ENCODE results near the gene GPRC5B. TPM values are rescaled to one million over a fixed set of nuclear protein-coding genes. Genes with fewer than 3 reads are reported as not detected.

The GPRC5B gene
- total RNA-seq, 1 experiment from 2014 or later = 0.36 TPM

DNA sequence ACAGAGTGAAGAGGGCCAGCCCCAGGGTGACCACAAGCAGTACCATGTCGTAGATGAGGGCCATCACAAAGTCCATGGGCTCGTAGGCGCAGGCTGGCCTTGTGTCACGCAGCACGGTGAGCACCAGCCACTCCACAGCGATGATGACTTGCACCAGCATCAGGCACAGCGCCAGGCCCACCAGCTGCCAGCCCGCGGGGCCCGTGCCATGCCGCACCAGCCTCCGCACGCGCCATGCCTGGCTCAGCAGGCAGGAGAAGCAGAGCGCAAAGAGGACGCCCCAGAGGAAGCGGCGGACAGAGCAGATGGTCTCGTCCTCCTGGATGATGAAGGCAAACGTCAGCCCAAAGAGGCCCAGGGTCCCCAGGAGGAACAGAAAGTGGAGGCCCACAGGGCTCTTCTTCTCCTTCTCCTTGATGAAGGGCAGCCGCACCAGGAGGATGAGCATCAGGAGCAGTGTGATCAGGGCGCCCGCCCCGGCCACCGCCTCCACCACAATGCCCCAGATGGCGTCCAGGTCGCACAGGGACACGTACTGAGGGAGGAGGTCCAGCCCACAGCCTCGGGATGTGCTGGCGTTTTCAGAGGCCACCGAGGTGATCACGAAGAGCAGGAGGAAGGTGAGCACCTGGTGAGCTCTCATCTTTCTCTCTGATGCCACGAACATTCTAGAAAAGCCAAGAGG, 12.3 kb downstream of the GPRC5B start:
- no peak for DNase-seq (ENCODE audit: low spot score)

DNA sequence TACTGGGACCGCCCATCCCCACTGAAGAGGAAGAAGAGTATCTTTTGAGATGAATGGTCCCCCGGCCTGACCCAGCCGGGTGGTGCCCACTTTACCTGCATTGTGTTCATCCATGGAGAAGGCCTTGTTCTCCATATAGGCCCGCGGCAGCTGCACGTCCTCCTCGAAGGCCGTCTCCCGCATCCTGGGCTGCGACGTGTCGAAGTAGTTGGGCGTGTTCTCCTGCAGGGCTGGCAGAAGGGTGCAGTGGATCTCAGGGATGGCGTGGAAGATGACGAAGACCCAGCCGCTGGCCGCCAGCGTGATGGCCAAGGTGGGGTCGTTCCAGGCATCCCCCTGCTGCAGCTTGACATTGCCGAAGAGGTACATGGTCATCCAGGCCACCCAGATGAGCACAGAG, 12.9 kb downstream of the GPRC5B start:
- DNase-seq (ENCODE audit: low spot score) = no peak

DNA sequence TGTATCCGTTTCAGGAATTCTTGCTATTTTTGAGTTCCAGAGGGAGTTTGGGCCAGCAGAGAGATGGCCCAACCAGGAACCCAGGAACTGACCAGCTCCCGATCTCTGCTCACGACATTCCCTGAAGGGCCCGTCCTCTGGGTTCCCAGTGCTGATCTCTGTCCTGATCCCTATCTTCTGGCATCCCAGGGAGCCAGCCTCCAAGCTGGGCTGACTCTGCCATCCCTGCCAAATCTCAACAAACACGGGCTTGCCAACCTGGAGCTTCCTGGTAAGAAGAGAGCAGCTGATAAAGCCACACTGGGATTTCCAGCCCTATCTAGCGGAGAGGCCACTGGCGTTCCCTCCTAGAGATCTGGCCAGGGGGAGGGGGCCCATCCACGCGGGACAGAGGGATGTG, 16.2 kb downstream of the GPRC5B start:
- no peak for DNase-seq (ENCODE audit: low spot score)

DNA sequence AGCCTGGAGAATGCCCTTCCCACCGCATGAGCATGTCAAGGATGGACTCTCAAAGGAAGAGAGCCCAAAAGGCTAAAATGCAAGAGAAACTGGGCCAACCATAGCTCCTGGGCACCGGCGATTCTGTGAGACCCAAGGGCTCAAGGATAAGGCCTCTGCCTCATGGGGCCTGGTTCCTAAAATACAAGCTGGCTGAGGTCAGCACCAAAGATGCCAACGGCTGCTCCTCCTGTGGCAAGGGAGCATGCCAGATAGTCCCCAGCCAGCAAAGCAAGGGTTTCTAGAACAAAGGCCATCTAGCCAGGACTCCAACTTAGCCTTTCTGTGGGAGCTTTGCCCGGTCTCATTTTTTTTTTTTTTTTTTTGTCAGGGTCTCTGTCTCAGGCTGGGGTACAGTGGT, 20.1 kb downstream of the GPRC5B start:
- DNase-seq (ENCODE audit: low spot score) = no peak

DNA sequence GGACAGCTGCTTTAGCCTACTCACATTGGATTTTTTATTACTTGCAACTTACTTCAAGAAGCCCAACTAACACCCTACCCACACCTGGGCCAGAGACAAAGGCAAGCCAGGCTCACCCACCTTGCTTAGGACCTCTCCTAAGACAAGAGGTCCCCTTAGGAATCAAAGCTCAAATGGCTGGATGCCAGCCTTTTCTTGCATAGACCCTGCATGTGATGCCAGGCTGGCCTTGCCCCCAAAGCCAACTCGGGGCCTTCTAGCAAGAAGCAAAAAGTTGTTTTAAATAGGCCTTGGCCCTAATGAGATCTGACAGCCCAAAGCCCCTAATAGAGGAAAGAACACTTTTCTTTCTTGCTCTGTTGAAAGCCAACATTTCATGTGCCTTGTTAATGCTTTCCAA, 20.7 kb downstream of the GPRC5B start:
- DNase-seq (ENCODE audit: low spot score) = no peak

DNA sequence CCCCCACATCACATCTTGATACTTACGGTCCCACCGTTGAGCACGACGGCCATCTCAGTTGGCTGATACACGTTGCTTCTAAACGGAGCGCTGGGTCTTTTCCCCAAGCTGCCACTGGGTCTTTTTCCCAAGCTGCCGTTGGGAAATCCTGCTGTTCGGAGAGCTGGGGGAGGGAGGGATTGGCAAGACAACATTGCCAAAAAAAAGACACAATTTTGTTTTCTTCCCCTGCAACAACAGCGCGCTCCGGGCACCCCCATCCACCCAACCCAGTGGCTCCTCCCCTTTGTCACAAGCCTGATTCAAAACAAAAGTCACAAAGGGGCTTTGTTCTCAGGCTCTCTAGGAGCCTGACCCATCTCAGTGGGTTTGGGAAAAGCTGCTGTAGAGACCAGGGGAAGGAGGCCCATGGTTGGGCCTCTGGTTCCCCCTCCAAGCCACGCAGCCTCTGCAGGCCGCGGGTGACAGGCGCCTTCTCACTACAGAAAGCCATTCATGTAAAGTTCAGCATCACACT, 22.8 kb downstream of the GPRC5B start:
- no peak for DNase-seq (ENCODE audit: low spot score)

DNA sequence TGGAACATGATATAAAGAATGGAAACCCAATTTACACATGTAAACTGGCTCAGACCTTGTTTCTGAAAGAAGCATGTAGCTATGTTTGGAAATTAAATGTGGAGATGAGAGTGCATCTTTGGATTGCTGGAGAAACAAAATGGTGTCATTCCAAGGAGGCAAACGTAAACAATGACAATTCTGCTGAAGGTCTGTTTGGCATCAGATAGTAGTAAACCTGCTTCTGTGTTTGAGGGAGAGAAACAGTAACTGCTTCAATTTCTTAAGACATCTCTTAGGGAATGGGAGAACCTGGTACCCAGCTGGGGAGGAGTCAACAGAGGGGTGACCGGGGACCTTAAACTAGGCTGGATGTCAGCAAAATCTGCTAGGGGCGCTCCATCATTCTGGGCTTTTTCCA, 23.5 kb downstream of the GPRC5B start:
- DNase-seq (ENCODE audit: low spot score) = no peak

DNA sequence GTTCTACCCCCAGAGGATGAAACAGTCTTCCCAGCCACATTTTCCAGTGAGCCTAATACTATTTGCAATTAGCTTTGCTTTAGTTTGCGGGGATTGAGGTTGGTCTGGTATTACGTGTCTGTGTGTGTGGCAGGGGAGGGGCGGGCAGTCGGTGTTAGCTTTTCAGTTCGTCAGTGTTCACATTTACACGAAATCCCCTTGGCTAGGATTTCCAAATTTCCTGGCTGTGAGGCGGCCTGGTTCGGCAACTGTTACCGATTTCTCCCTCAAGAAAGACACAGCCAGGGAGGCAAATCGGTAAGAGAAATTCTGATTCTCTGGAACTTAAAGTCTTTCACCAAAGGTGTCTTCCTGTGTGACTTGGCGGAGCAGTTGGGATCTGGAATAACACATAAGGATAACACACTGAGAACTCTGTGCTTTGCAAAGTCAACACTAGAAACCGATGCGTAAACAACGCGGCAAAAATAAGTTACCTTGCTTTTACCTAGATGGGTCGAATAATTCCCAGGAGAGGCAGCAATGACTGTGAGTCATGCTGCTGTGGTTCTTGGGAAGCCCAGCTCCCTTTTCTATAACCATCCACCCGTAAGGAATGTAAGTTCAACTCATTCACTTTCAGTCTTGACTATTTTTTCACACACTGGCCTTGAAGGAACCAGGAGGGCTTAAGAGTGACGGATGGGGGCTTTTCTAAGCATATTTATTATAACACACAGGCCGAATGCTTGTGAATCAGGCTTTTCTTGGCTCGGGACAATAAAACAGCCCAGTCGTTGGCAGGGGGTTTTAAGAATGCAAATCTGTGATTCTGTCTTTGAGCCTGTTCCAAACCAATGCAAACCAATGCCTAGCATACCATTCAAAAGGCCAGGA, 24.2 kb downstream of the GPRC5B start:
- no peak for DNase-seq (ENCODE audit: low spot score)

DNA sequence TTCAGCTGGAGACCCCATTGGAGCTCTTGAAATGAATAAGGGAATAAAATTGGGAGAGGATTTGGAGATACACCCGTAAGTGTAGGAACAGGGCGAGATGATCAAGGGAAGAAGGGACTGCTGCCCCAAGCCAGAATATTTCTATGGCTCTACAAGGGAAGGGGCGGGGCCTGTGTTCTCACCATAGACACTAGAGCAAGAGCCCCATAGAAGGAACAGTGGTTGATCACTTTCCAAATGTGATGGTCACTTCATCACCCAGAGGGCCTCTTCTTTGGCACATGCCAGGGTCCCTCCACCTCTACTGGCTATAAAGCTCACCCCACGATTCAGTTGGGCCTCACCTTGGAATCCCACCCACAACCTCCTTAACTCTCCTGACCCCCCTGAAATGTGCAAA, 25.0 kb downstream of the GPRC5B start:
- no peak for DNase-seq (ENCODE audit: low spot score)

DNA sequence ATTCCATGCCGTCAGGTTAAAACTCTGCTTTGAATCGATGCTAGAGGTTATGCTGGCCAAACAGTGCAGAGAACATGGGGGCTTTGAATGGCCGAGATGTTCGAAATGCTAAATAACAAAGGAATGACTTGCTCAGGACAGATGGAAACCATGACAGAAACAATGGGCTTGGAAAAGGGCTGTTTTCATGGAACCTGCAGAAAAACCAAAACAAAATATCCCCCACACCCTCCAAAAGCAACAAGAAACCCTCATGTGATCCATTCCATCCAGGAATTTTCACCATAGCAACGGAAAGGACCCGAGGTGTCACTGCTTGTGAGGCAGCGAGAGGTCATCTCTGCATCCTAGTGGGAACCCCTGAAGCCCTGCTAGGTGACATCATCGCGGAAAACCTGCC, 25.5 kb downstream of the GPRC5B start:
- DNase-seq (ENCODE audit: low spot score) = no peak

DNA sequence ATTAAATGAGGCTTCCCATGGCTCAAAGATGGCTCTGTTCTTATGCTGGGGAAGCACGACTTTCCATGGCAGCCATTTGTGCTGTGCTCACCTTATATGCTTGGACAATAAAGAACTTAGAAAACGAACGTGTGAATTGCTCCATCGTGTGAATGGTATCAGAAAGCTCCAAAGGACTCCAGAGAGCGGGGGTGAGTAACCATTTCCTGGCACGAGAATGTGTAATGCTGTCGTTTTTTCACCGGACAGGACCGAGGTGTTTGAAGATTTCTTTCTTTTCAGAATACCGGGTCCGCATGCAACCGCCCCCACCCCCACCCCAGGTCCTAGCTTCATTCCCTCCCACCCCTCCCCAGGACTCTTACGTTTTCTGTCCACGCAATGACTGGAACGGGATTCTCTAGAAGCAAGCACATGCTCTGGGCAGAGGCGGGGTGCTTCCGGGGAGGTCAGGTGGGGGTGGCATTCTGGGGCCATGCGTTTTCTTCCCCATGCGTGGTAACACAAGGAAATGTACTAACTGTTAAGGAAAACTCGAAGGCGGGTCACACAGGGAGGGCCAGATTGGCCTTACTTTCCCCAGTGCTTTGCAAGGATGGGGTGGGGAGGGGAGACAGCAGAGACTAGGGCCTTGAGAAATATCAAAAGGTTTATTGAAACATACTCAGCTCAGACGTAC, 26.2 kb downstream of the GPRC5B start:
- DNase-seq (ENCODE audit: low spot score) = no peak

DNA sequence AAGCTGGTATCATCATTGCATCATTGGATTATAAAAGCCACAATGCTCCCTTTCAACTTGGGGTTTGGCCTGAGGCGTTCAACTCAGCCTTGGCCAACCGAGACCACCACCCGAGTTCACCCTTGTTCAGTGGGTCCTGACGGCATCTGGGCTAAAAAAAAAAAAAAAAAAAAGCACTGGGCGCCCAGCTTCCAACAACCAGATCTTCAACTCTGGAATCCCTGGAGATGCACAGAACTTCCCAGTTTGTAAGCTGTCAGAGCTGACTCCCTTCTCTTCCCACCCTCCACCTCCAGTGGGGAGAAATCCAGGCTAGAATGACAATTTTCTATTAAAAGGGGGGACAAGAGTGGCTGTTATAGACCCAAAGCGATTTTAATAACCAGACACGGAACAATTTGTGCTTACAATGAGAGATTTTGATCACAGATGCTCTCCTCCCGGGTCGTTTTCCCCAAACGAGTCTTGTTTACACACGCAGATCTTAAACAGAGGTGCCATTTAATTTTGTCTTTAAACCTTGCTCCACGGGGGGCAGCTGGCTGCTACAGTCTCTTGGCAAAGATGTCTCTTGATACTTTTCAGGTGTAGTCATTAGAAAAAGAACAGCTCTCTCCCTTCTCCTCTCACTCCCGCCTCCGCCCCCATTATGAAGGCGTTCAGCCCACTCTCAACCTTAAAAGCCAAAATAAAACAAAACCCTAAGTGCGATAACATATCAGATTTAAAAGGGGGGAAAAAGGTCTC, 26.9 kb downstream of the GPRC5B start:
- no peak for DNase-seq (ENCODE audit: low spot score)

DNA sequence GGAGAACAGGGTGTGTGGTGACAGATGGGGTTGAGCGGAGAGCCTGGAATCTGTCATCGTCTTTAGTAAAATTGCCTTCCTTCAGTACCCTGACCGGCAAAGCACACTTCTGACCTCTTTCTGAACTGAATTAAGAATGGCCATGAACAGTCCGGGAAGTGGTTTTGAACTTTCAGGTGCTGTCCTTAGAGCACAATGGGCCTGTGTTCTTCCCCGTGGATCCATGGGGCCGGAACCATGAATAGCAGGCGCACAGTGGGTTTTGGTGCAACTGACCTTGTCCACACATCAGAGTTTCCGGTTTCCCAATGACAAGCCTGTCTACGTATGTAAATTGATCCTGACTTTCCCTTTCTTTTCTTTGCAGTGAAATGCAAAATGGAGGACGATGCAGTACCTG, 28.5 kb downstream of the GPRC5B start:
- DNase-seq (ENCODE audit: low spot score) = no peak

DNA sequence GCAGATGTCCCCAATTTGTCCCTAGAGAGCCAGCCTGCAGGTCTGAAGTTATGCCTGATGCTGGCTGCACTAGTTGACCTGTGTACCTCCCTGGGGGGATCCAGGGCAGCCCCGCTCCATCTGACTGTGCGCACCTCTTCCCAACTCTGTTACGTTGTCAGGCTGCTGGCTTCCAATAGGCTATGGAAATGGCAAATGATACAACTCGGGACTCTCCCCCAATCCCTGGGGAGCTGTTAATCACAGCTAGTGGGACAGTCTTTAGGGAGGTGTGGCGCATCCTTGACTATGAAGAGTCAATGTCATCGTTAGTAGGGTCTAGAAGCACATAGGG, 30.1 kb downstream of the GPRC5B start:
- DNase-seq (ENCODE audit: low spot score) = no peak

DNA sequence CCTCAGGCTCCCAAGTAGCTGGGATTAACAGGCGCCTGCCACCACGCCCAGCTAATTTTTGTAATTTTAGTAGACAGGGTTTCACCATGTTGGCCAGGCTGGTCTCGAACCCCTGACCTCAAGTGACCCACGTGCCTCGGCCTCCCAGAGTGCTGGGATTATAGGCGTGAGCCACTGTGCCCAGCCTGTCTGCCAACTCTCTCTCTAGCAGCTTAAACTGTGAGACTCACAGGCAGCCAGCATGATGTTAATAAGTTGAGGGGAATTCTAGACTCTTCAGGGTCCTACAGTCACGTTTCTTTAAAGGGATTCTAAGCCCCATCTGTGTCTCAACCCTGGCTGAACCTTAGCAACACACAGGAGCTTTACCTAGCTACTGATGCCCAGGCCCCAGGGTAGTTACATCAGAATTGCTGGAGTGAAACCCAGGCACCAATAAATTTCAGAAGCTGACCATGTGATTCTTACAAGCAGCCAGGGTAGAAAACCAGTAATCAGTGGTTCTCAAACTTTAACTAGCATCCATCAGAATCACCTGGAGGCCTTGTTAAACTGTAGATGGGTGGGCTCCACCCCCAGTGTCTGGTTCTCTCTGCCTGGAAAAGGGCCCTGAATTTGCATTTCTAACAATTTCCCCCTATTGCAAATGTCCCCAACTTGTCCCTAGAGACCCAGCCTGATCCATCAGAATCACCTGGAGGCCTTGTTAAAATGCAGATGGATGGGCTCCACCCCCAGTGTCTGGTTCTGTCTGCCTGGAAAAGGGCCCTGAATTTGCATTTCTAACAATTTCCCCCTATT, 30.7 kb downstream of the GPRC5B start:
- no peak for DNase-seq (ENCODE audit: low spot score)

DNA sequence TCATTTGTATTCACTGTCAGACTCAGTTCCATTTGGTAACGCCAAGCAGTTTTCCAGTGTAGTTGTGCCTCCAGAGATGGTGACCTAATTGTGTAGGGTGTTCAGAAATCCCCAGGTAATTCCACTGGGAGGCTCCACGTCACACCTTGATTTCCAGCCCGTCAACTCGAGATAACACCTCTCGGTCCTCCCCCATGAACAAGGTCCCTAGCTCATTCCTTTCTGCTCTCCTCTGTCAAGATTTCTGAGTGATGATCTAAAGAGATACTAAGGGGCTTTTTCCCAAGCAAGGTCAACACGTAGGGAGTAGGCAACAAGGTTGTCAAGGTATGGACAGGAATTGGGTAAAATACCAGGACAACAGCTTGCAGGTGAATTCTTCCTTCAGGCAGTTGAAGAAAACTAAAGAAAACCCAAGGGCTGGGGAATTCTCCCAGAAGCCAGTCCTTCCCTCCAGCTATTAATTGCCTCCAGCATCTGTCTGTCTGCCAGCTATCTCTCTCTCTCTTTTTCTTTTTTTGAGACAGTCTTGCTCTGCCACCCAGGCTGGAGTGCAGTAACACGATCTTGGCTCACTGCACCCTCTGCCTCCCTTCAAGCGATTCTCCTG, 31.4 kb downstream of the GPRC5B start:
- DNase-seq (ENCODE audit: low spot score) = no peak

DNA sequence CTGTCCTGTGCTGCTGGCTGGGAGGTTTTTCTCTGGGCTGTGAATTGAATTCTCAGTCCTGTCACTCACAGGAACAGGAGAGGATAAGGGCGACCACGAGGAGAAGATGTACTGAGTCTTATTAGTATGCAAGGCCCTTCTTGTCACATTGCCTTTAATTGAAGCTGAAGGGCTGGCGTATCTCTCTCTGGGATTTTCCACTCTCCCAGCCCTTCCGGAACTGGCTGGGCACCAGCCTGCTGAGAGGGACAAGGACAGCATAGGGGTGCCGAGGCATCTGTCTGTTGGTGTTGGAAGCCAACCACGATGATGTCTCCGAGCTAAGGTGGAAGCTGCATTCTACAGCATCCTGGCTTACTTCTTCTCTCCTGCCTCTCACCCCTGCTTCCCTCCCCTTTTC, 33.2 kb downstream of the GPRC5B start:
- DNase-seq (ENCODE audit: low spot score) = no peak

DNA sequence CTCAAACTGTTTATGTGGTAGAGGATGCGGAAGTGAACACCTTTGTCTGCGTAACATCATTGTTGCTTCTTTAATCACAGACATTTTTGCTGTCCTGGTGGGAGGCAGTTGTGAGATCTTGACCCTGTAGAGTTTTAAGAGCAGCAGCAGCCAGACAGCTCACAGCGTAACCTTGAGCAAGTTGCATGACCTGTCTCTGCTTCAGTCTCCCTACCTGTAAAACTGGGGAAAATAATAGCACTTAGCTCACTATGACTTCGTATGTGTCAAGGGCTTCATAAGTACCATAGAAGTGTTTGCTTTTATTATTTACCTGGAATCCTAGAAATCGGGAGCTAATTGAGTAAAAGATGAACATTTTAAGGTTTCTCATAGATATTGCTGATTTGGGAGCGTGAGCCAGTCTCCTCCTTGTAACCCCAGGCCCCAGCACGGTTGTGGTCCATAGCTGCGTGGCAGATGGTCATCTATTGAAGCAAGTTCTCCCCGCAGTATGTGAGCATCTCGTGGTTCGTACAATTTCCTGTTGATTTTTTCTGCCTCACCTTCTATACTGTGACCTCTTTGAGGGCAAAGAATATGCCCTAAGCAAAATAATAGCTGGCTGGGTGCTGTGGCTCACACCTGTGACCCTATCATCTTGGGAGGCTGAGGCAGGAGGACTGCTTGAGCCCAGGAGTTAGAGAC, 34.4 kb downstream of the GPRC5B start:
- no peak for DNase-seq (ENCODE audit: low spot score)

DNA sequence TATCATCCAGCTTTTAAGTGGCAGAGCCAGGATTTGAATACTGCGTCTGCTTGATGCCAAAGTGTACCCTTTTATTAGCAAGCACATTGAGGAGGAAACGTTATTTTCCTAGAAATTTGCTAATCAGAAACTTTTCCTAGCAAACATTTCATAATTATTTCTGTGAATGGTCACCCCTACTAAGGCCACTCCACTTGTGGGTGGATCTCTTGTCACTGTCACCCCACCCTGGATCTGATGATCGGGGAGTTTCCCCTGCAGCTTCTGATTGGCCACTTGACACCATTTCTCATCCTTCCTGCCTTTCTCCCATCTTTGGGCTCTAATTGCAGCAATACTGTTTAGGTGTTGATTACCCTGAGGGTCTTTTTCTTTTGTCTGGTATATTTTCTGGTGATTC, 35.9 kb downstream of the GPRC5B start:
- DNase-seq (ENCODE audit: low spot score) = no peak

DNA sequence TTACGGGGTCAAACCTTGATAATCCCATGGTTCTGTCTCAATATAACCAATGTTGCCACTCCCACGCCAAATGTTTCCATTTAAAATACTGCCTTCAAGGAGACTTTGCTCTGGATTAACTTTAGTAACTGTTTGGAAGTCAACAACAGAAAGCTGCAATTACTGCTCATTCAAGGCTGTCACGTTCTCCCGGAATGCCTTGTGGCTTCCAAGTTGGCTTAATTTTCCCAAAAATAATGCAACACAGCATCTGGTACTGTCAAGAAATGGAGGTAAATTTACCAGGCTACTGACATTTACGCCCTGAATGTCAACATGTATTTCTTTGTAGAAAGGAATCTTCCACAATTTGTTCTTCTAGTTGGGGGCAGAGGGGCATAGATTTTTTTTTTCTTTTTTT, 38.2 kb downstream of the GPRC5B start:
- no peak for DNase-seq (ENCODE audit: low spot score)
